ENCODE measurements around the gene MORN1.
"Not testable (repeated sequence)": the region's sequence is repeated elsewhere in the genome, so short reads cannot be mapped to it uniquely, and the experiment has no call there.

Gene MORN1

GRCh38 chr1:2391041-2391930, at the start of gene MORN1, which contains the start of gene RER1:
TSS of gene MORN1 (minus strand) at chr1:2391554. CDS start at chr1:2391533, 21 bp downstream.
TSS of gene RER1 (plus strand) at chr1:2391841. CDS start at chr1:2395791, 3,950 bp downstream.
- peaks cover 38 to 45% of the 10 kb centered on the region in 2 donors for H3K4me1 ChIP-seq (ENCODE audit: control insufficient read depth in 1 of 2, insufficient read depth in 2 of 2, low read length in 2 of 2)
- peaks cover 16 to 19% of the 10 kb centered on the region in 2 donors for H3K36me3 ChIP-seq (ENCODE audit: control insufficient read depth in 1 of 2, insufficient read depth in 2 of 2, low read length in 2 of 2)
- H3K27ac ChIP-seq (ENCODE audit: low read depth, low read length) = peak within 1 kb of the TSS; percentile 78
- H3K27me3 ChIP-seq (ENCODE audit: control insufficient read depth in 1 of 2, insufficient read depth in 2 of 2, low read length in 2 of 2) = no peaks in the 10 kb centered on the region
- H3K9me3 ChIP-seq (ENCODE audit: control insufficient read depth in 1 of 2, low read length in 2 of 2) = no peaks in the 10 kb centered on the region
- H3K9ac ChIP-seq (ENCODE audit: low read depth in 1 of 2, low read length in 2 of 2) = peak within 1 kb of the TSS; percentile 74 to 96
- H3K4me3 ChIP-seq (ENCODE audit: low read depth in 1 of 2, low read length in 2 of 2) = peak within 1 kb of the TSS; percentile 89 to 90

GRCh38 chr1:2440346-2440745, 49.0 kb upstream of the MORN1 start:
- H3K36me3 ChIP-seq (ENCODE audit: control insufficient read depth in 1 of 2, insufficient read depth in 2 of 2, low read length in 2 of 2); H3K27ac ChIP-seq (ENCODE audit: low read depth, low read length): not testable (repeated sequence)
- H3K27me3 ChIP-seq (ENCODE audit: control insufficient read depth in 1 of 2, insufficient read depth in 2 of 2, low read length in 2 of 2) = peaks cover 22 to 27% of the 10 kb centered on the region in 2 donors

GRCh38 chr1:2439369-2439768, 48.0 kb upstream of the MORN1 start:
- Histone ChIP-seq H3K4me3 (ENCODE audit: low read depth in 1 of 2, low read length in 2 of 2) (no peak overlapping the region), H3K27ac (ENCODE audit: low read depth, low read length) (no peak overlapping the region), H3K9me3 (ENCODE audit: control insufficient read depth in 1 of 2, low read length in 2 of 2) (no peaks in the 10 kb centered on the region), H3K36me3 (ENCODE audit: control insufficient read depth in 1 of 2, insufficient read depth in 2 of 2, low read length in 2 of 2) (no peaks in the 10 kb centered on the region), H3K4me1 (ENCODE audit: control insufficient read depth in 1 of 2, insufficient read depth in 2 of 2, low read length in 2 of 2) (no peaks in the 10 kb centered on the region), H3K9ac (ENCODE audit: low read depth in 1 of 2, low read length in 2 of 2) (no peak overlapping the region), H3K27me3 (ENCODE audit: control insufficient read depth in 1 of 2, insufficient read depth in 2 of 2, low read length in 2 of 2) (peaks cover 13 to 18% of the 10 kb centered on the region in 2 donors)

More at GRCh38 chr1:2440346-2440745, 49.0 kb upstream of the MORN1 start:
- not testable (repeated sequence) for H3K9ac ChIP-seq (ENCODE audit: low read depth in 1 of 2, low read length in 2 of 2); H3K4me1 ChIP-seq (ENCODE audit: control insufficient read depth in 1 of 2, insufficient read depth in 2 of 2, low read length in 2 of 2); H3K9me3 ChIP-seq (ENCODE audit: control insufficient read depth in 1 of 2, low read length in 2 of 2); H3K4me3 ChIP-seq (ENCODE audit: low read depth in 1 of 2, low read length in 2 of 2)

GRCh38 chr1:2438641-2439040, 47.3 kb upstream of the MORN1 start:
- H3K27ac ChIP-seq (ENCODE audit: low read depth, low read length) = no peak overlapping the region
- peaks cover 11 to 16% of the 10 kb centered on the region in 2 donors for H3K27me3 ChIP-seq (ENCODE audit: control insufficient read depth in 1 of 2, insufficient read depth in 2 of 2, low read length in 2 of 2)
- no peak overlapping the region for H3K4me3 ChIP-seq (ENCODE audit: low read depth in 1 of 2, low read length in 2 of 2)
- H3K4me1 ChIP-seq (ENCODE audit: control insufficient read depth in 1 of 2, insufficient read depth in 2 of 2, low read length in 2 of 2) = no peaks in the 10 kb centered on the region
- no peaks in the 10 kb centered on the region for H3K36me3 ChIP-seq (ENCODE audit: control insufficient read depth in 1 of 2, insufficient read depth in 2 of 2, low read length in 2 of 2)
- no peak overlapping the region for H3K9ac ChIP-seq (ENCODE audit: low read depth in 1 of 2, low read length in 2 of 2)
- no peaks in the 10 kb centered on the region for H3K9me3 ChIP-seq (ENCODE audit: control insufficient read depth in 1 of 2, low read length in 2 of 2)

- Histone ChIP-seq H3K4me3 (ENCODE audit: low read depth in 1 of 2, low read length in 2 of 2) (no peak overlapping the region), H3K9ac (ENCODE audit: low read depth in 1 of 2, low read length in 2 of 2) (no peak overlapping the region), H3K27ac (ENCODE audit: low read depth, low read length) (no peak overlapping the region), H3K9me3 (ENCODE audit: control insufficient read depth in 1 of 2, low read length in 2 of 2) (no peaks in the 10 kb centered on the region), H3K27me3 (ENCODE audit: control insufficient read depth in 1 of 2, insufficient read depth in 2 of 2, low read length in 2 of 2) (peaks cover 12 to 13% of the 10 kb centered on the region in 2 donors), H3K4me1 (ENCODE audit: control insufficient read depth in 1 of 2, insufficient read depth in 2 of 2, low read length in 2 of 2) (no peaks in the 10 kb centered on the region), H3K36me3 (ENCODE audit: control insufficient read depth in 1 of 2, insufficient read depth in 2 of 2, low read length in 2 of 2) (no peaks in the 10 kb centered on the region)
Measured at GRCh38 chr1:2438038-2438437, 46.7 kb upstream of the MORN1 start.

- Histone ChIP-seq H3K9me3 (ENCODE audit: control insufficient read depth in 1 of 2, low read length in 2 of 2) (no peaks in the 10 kb centered on the region), H3K27ac (ENCODE audit: low read depth, low read length) (no peak overlapping the region), H3K27me3 (ENCODE audit: control insufficient read depth in 1 of 2, insufficient read depth in 2 of 2, low read length in 2 of 2) (peaks cover 9 to 11% of the 10 kb centered on the region in 2 donors), H3K9ac (ENCODE audit: low read depth in 1 of 2, low read length in 2 of 2) (no peak overlapping the region), H3K4me1 (ENCODE audit: control insufficient read depth in 1 of 2, insufficient read depth in 2 of 2, low read length in 2 of 2) (no peaks in the 10 kb centered on the region), H3K4me3 (ENCODE audit: low read depth in 1 of 2, low read length in 2 of 2) (no peak overlapping the region), H3K36me3 (ENCODE audit: control insufficient read depth in 1 of 2, insufficient read depth in 2 of 2, low read length in 2 of 2) (no peaks in the 10 kb centered on the region)
Measured at GRCh38 chr1:2437617-2438016, 46.3 kb upstream of the MORN1 start.

GRCh38 chr1:2436876-2437275, 45.5 kb upstream of the MORN1 start:
- no peak overlapping the region for H3K27ac ChIP-seq (ENCODE audit: low read depth, low read length)
- no peaks in the 10 kb centered on the region for H3K36me3 ChIP-seq (ENCODE audit: control insufficient read depth in 1 of 2, insufficient read depth in 2 of 2, low read length in 2 of 2)
- no peaks in the 10 kb centered on the region for H3K9me3 ChIP-seq (ENCODE audit: control insufficient read depth in 1 of 2, low read length in 2 of 2)
- H3K4me3 ChIP-seq (ENCODE audit: low read depth in 1 of 2, low read length in 2 of 2) = no peak overlapping the region
- peaks cover 2 to 8% of the 10 kb centered on the region in 2 donors for H3K27me3 ChIP-seq (ENCODE audit: control insufficient read depth in 1 of 2, insufficient read depth in 2 of 2, low read length in 2 of 2)
- H3K4me1 ChIP-seq (ENCODE audit: control insufficient read depth in 1 of 2, insufficient read depth in 2 of 2, low read length in 2 of 2) = no peaks in the 10 kb centered on the region
- no peak overlapping the region for H3K9ac ChIP-seq (ENCODE audit: low read depth in 1 of 2, low read length in 2 of 2)

GRCh38 chr1:2435746-2436355, 44.5 kb upstream of the MORN1 start:
- Histone ChIP-seq H3K27ac (ENCODE audit: low read depth, low read length) (no peak overlapping the region), H3K27me3 (ENCODE audit: control insufficient read depth in 1 of 2, insufficient read depth in 2 of 2, low read length in 2 of 2) (peaks cover 0 to 8% of the 10 kb centered on the region in 2 donors), H3K4me1 (ENCODE audit: control insufficient read depth in 1 of 2, insufficient read depth in 2 of 2, low read length in 2 of 2) (no peaks in the 10 kb centered on the region), H3K9me3 (ENCODE audit: control insufficient read depth in 1 of 2, low read length in 2 of 2) (no peaks in the 10 kb centered on the region), H3K9ac (ENCODE audit: low read depth in 1 of 2, low read length in 2 of 2) (no peak overlapping the region), H3K36me3 (ENCODE audit: control insufficient read depth in 1 of 2, insufficient read depth in 2 of 2, low read length in 2 of 2) (no peaks in the 10 kb centered on the region), H3K4me3 (ENCODE audit: low read depth in 1 of 2, low read length in 2 of 2) (no peak overlapping the region)

GRCh38 chr1:2435091-2435490, 43.7 kb upstream of the MORN1 start:
- Histone ChIP-seq H3K27ac (ENCODE audit: low read depth, low read length) (no peak overlapping the region), H3K4me1 (ENCODE audit: control insufficient read depth in 1 of 2, insufficient read depth in 2 of 2, low read length in 2 of 2) (no peaks in the 10 kb centered on the region), H3K27me3 (ENCODE audit: control insufficient read depth in 1 of 2, insufficient read depth in 2 of 2, low read length in 2 of 2) (peaks cover 0 to 8% of the 10 kb centered on the region in 2 donors), H3K4me3 (ENCODE audit: low read depth in 1 of 2, low read length in 2 of 2) (no peak overlapping the region), H3K36me3 (ENCODE audit: control insufficient read depth in 1 of 2, insufficient read depth in 2 of 2, low read length in 2 of 2) (no peaks in the 10 kb centered on the region), H3K9me3 (ENCODE audit: control insufficient read depth in 1 of 2, low read length in 2 of 2) (peaks cover under 1% of the 10 kb centered on the region in 2 donors), H3K9ac (ENCODE audit: low read depth in 1 of 2, low read length in 2 of 2) (no peak overlapping the region)
